HG03060 (cell line): ENCODE measurements around the gene GPC6.

ENCODE experiments used
- ATAC-seq: cut with Tn5 transposase; IDR thresholded peaks from one replicate; pipeline ENCODE4 v1.9.1; 2021; ENCODE audit warnings: low read depth, moderate number of reproducible peaks; ENCODE audit not compliant: unreplicated experiment

GPC6 gene

GRCh38 chr13:93539914-93540313 is 313.3 kb downstream of the GPC6 start:
- ATAC-seq, result no peak

GRCh38 chr13:93547886-93548285 is 321.3 kb downstream of the GPC6 start:
- no peak for ATAC-seq

- no peak for ATAC-seq
Observed at GRCh38 chr13:93549326-93550005, 322.9 kb downstream of the GPC6 start.

GRCh38 chr13:93550236-93550635 is 323.6 kb downstream of the GPC6 start:
- no peak for ATAC-seq

- no peak for ATAC-seq
Observed at GRCh38 chr13:93552596-93552995, 326.0 kb downstream of the GPC6 start.

- no peak for ATAC-seq
Observed at GRCh38 chr13:93554514-93554913, 327.9 kb downstream of the GPC6 start.

GRCh38 chr13:93558637-93559036 is 332.0 kb downstream of the GPC6 start:
- ATAC-seq, result no peak

GRCh38 chr13:93559718-93560117 is 333.1 kb downstream of the GPC6 start:
- ATAC-seq, result no peak

- ATAC-seq, result no peak
Observed at GRCh38 chr13:93561576-93562225, 335.1 kb downstream of the GPC6 start.

- ATAC-seq, result no peak
Observed at GRCh38 chr13:93562676-93563075, 336.1 kb downstream of the GPC6 start.

- no peak for ATAC-seq
Observed at GRCh38 chr13:93577105-93577504, 350.5 kb downstream of the GPC6 start.

- ATAC-seq, result no peak
Observed at GRCh38 chr13:93589788-93590187, 363.2 kb downstream of the GPC6 start.

GRCh38 chr13:93603043-93603442 is 376.4 kb downstream of the GPC6 start:
- no peak for ATAC-seq

- no peak for ATAC-seq
Observed at GRCh38 chr13:93614776-93615175, 388.2 kb downstream of the GPC6 start.

- no peak for ATAC-seq
Observed at GRCh38 chr13:93620181-93620765, 393.7 kb downstream of the GPC6 start.

GRCh38 chr13:93621051-93621450 is 394.4 kb downstream of the GPC6 start:
- ATAC-seq, result no peak

- no peak for ATAC-seq
Observed at GRCh38 chr13:93621966-93622365, 395.4 kb downstream of the GPC6 start.

GRCh38 chr13:93624311-93624777 is 397.7 kb downstream of the GPC6 start:
- ATAC-seq, result no peak

- ATAC-seq, result no peak
Observed at GRCh38 chr13:93625536-93625935, 398.9 kb downstream of the GPC6 start.

GRCh38 chr13:93628136-93628797 is 401.7 kb downstream of the GPC6 start:
- ATAC-seq, result no peak

GRCh38 chr13:93635616-93636032 is 409.0 kb downstream of the GPC6 start:
- ATAC-seq, result no peak
